Kidney (tissue), 14 donors: ENCODE measurements around the gene MRTFA. TPM values are rescaled to one million over a fixed set of nuclear protein-coding genes. Genes with fewer than 3 reads are reported as not detected.

Experiments used
- DNase-seq, 5 donors: peaks; one replicate each; pipeline ENCODE4 v3.0.0-alpha.2; 2013 to 2020
- FAIRE-seq: peaks from 2 replicates; lab custom pipeline; 2012; peaks lifted over from hg19 to GRCh38; lab: Jason Lieb, UNC
- H3K27ac ChIP-seq, 2 donors: one replicate each; pipeline ENCODE4 v1.7.0; 2013; ENCODE audit warnings: low read depth in 2 of 2, low read length in 2 of 2, inconsistent platforms in 1 of 2
- H3K27me3 ChIP-seq: one replicate; pipeline ENCODE4 v1.7.1; 2013; ENCODE audit warnings: low read length, inconsistent platforms; ENCODE audit not compliant: control insufficient read depth, insufficient read depth
- H3K36me3 ChIP-seq, 3 donors: one replicate each; pipeline versions ENCODE4 v1.7.0 to v1.7.1; 2013; ENCODE audit warnings: low read length in 3 of 3, control low read depth in 1 of 3, inconsistent platforms in 1 of 3; ENCODE audit not compliant: insufficient read depth in 3 of 3, control insufficient read depth in 2 of 3
- H3K4me1 ChIP-seq, 3 donors: one replicate each; pipeline versions ENCODE4 v1.7.0 to v1.7.1; 2013; ENCODE audit warnings: low read length in 3 of 3, inconsistent platforms in 1 of 3, low read depth in 1 of 3; ENCODE audit not compliant: control insufficient read depth in 2 of 3, insufficient read depth in 2 of 3
- H3K4me3 ChIP-seq, 3 donors: one replicate each; pipeline versions ENCODE4 v1.7.0 to v1.8.1; 2013; ENCODE audit warnings: low read length in 3 of 3, control low read depth in 1 of 3, inconsistent platforms in 1 of 3
- H3K9ac ChIP-seq, 3 donors: one replicate each; pipeline versions ENCODE4 v1.7.0 to v1.7.1; 2013; ENCODE audit warnings: low read length in 3 of 3, control low read depth in 1 of 3, inconsistent platforms in 1 of 3
- H3K9me3 ChIP-seq, 3 donors: one replicate each; pipeline versions ENCODE4 v1.7.0 to v1.7.1; 2013; ENCODE audit warnings: low read length in 3 of 3, control low read depth in 1 of 3, inconsistent platforms in 1 of 3; ENCODE audit not compliant: control insufficient read depth in 2 of 3, insufficient read depth in 1 of 3
- CTCF ChIP-seq: IDR thresholded peaks from 3 replicates; pipeline ENCODE4 v1.5.1; 2012; ENCODE audit warnings: mild to moderate bottlenecking, moderate library complexity, borderline replicate concordance; ENCODE audit not compliant: insufficient read depth; ENCODE audit errors: extremely low read depth
- intact Hi-C: fragments of 100-400 bp; cut with DNase I; formaldehyde crosslinking; loops from one replicate; pipeline ENCODE4 v1.11.1; 2022
- polyA plus RNA-seq: library from polyadenylated mRNA; stranded (reverse); fragments of 350-450 nt; fragmentation: Illumina TruSeq; extraction: RNeasy Lipid Tissue Mini Kit (QIAGEN cat#74804); gene quantifications from one replicate; pipeline ENCODE4 v1.2.3, GENCODE V29; 2014; ENCODE audit warnings: low read depth, low replicate concordance; ENCODE audit not compliant: insufficient read depth
- total RNA-seq: library from RNA; stranded (reverse); fragmentation: NEBNext Ultra II Directional; extraction: Animal tissue kit (Norgen Biotek cat#: 25700); gene quantifications from one replicate; pipeline ENCODE4 v1.2.1, GENCODE V29; 2021
- donor health status: control.
- donor health status: control.
- donor health status: control.
- donor health status: control.
- donor health status: control.
- donor health status: DM: yes; HTN: yes; CAD: no.
- donor health status: Normal renal cell carcinoma (clear cell type).

The MRTFA gene
- total and polyA plus RNA-seq, 2 donors from 2014 or later, result 12.5 to 59.9 TPM

GRCh38 chr22:40670058-40670457 lies 33.5 kb upstream of the MRTFA start:
- DNase-seq, result no peak
- no peak for TF ChIP-seq CTCF
- peaks cover 0 to 5% (median 0%) of the 10 kb centered on the region in 3 donors for H3K9me3 ChIP-seq
- FAIRE-seq, result no peak
- no peaks in the 10 kb centered on the region for H3K4me1 ChIP-seq
- H3K9ac ChIP-seq, result no peak overlapping the region
- H3K36me3 ChIP-seq, result no peaks in the 10 kb centered on the region
- intact Hi-C loops, result no loop called here
- H3K4me3 ChIP-seq, result no peak overlapping the region
- no peak overlapping the region for H3K27ac ChIP-seq
- no peaks in the 10 kb centered on the region for H3K27me3 ChIP-seq

- intact Hi-C loops, result no loop called here
- Histone ChIP-seq H3K4me3 (no peak overlapping the region), H3K36me3 (no peaks in the 10 kb centered on the region), H3K27me3 (no peaks in the 10 kb centered on the region), H3K9me3 (peaks cover 0 to 5% (median 0%) of the 10 kb centered on the region in 3 donors), H3K9ac (no peak overlapping the region), H3K27ac (no peak overlapping the region), H3K4me1 (no peaks in the 10 kb centered on the region)
- DNase-seq (peak in 1 of 5 donors; percentile 35), FAIRE-seq (no peak)
- TF ChIP-seq CTCF, result no peak
Measured at GRCh38 chr22:40668611-40669411, 32.3 kb upstream of the MRTFA start.

GRCh38 chr22:40666151-40666848 lies 29.8 kb upstream of the MRTFA start:
- Histone ChIP-seq H3K27ac (no peak overlapping the region), H3K9ac (no peak overlapping the region), H3K9me3 (peaks cover 0 to 5% (median 0%) of the 10 kb centered on the region in 3 donors), H3K36me3 (no peaks in the 10 kb centered on the region), H3K4me3 (no peak overlapping the region), H3K4me1 (no peaks in the 10 kb centered on the region), H3K27me3 (no peaks in the 10 kb centered on the region)
- DNase-seq (peak in 4 of 5 donors; percentile 53 to 91 (median 75)), FAIRE-seq (no peak)
- no peak for TF ChIP-seq CTCF
- intact Hi-C loops, result no loop called here
